SK-N-MC (cell line): ENCODE results near the gene CRY2.
A peak's percentile ranks its signal among the peaks of the same experiment; 100 is the strongest.

Source experiments
- DNase-seq: peaks from one replicate; pipeline ENCODE4 v3.0.0-alpha.2; 2011; ENCODE audit warnings: low read depth, low spot score
- H3K27ac ChIP-seq: fragments of 200-600 bp; sonication (generic); 2 replicates; pipeline ENCODE4 v1.5.1; 2016; ENCODE audit warnings: mixed run types
- H3K36me3 ChIP-seq: fragments of 200-600 bp; sonication (generic); 2 replicates; pipeline ENCODE4 v1.6.1; 2017; ENCODE audit warnings: antibody characterized with exemption, low read length, mixed read lengths; ENCODE audit not compliant: insufficient read depth
- H3K4me3 ChIP-seq: fragments of 200-600 bp; sonication (generic); 2 replicates; pipeline ENCODE4 v1.5.1; 2016
- H3K9ac ChIP-seq: fragments of 200-600 bp; sonication (generic); 2 replicates; pipeline ENCODE4 v1.8.0; 2017; ENCODE audit warnings: mixed run types, mixed read lengths; ENCODE audit not compliant: insufficient read length
- H3K9me3 ChIP-seq: fragments of 200-600 bp; sonication (generic); 2 replicates; pipeline ENCODE4 v1.6.1; 2017; ENCODE audit warnings: low read depth, mild to moderate bottlenecking, antibody characterized with exemption, low read length, moderate library complexity, mixed read lengths
- EZH2 ChIP-seq: fragments of 200-600 bp; sonication (generic); IDR thresholded peaks from one replicate; pipeline ENCODE4 v1.6.1; 2017; ENCODE audit warnings: antibody characterized with exemption
- FOXP2 ChIP-seq: optimal IDR thresholded peaks from 2 replicates; pipeline ENCODE3; 2011; ENCODE audit warnings: mild to moderate bottlenecking, moderate library complexity; ENCODE audit not compliant: insufficient read depth; ENCODE audit errors: extremely low read length, control extremely low read depth
- POLR2AphosphoS5 ChIP-seq: IDR thresholded peaks from 2 replicates; pipeline ENCODE4 v1.6.1; 2012; ENCODE audit warnings: mild to moderate bottlenecking, low read depth, low read length, borderline replicate concordance

The CRY2 gene

DNA sequence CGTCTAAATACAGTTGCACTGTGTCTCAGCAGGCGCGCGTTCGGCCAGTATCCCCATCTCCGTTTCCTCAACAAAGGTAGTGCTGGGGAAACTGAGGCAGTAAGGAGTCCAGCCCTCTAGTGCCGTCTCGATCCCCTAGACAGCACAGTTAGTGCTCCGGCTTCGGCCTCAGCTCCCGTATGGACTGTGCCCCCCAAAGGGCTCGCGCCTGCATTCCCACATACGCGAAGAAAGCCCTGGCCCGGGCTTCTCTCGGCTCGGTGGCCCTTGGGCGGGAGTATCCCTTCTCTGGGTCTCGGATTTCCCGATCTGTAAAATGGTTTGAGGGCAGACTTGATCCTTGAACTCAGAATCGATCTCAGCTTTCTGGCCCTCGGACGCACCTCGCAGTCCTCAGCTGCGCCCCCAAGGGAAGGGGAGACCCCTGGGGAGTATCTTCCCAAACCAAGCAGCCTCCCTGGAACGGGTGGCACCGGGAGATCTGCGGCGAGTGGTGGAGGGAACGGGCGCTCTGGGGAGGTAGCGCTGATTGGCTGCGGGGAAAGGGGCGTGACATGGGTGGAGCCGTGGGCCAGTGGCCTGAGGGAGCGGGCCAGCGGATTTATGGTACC lies 71.2 kb downstream of the CRY2 start:
- H3K4me3 ChIP-seq, result peak overlapping the region; percentile 93
- H3K9me3 ChIP-seq, result no peaks in the 10 kb centered on the region
- peak overlapping the region; percentile 76 for H3K9ac ChIP-seq
- peak overlapping the region; percentile 82; the same call in 1 of the 2 replicates for H3K27ac ChIP-seq
- TF ChIP-seq POLR2AphosphoS5 (peak; percentile 86), EZH2 (no peak)
- H3K36me3 ChIP-seq, result no peaks in the 10 kb centered on the region; the same call in 1 of the 2 replicates
- DNase-seq, result no peak

GRCh38 chr11:45918962-45919675 lies 71.8 kb downstream of the CRY2 start:
- no peak for TF ChIP-seq FOXP2
- no peak for TF ChIP-seq EZH2
- TF ChIP-seq POLR2AphosphoS5, result no peak
- DNase-seq, result no peak
- H3K9ac ChIP-seq, result no peak overlapping the region
- no peaks in the 10 kb centered on the region; the same call in 1 of the 2 replicates for H3K36me3 ChIP-seq
- H3K9me3 ChIP-seq, result no peaks in the 10 kb centered on the region
- no peak overlapping the region for H3K27ac ChIP-seq
- H3K4me3 ChIP-seq, result peak overlapping the region; percentile 93

- no peaks in the 10 kb centered on the region; the same call in 1 of the 2 replicates for H3K36me3 ChIP-seq
- no peak overlapping the region for H3K4me3 ChIP-seq
- TF ChIP-seq FOXP2 (no peak), POLR2AphosphoS5 (no peak)
- no peaks in the 10 kb centered on the region for H3K9me3 ChIP-seq
- no peak overlapping the region for H3K9ac ChIP-seq
- H3K27ac ChIP-seq, result no peak overlapping the region
- no peak for DNase-seq
Observed at GRCh38 chr11:45919806-45920530, 72.7 kb downstream of the CRY2 start.

DNA sequence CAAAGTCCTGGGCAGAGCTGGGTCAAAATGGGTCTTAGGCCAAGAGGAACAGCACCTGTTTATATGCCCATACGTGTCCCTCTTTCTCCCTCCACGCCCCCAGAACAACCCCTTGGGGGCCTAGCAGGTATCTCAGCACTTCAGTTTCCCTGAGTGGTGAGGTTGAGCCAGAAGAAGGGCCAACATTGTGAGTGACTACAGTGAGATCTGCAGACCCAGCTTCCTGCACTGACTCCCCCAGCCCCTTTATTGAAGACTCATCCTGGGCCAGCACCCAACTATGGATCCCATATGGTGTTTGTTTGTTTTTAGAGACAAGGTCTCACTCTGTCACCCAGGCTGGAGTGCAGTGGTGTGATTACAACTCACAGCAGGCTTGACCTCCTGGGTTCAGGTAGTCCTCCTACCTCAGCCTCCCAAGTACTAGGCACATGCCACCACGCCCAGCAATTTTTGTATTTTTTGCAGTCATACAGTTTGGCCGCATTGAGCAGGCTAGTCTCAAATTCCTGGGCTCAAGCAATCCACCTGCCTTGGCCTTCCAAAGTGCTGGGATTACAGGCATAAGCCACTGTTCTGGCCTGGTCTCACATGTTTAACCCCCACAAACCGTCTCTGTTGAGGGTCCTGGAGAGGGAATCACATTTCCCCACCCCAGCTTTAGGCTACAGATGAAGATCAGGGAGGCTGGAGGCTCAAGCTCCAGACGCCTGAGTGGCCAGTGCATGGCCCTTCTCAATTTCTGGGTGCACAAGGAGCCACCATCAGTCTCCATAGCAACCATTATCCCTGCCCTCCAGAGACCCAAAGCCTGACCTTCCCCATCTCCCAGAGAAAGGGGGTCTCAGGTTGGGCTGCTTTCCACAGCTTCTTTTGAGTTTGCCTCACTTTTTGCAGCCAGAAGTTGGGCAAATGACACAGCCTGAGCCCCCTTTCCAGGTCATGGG lies 73.5 kb downstream of the CRY2 start:
- DNase-seq, result no peak
- H3K27ac ChIP-seq, result no peak overlapping the region
- no peaks in the 10 kb centered on the region for H3K36me3 ChIP-seq
- no peak overlapping the region for H3K4me3 ChIP-seq
- no peak overlapping the region for H3K9ac ChIP-seq
- no peak for TF ChIP-seq FOXP2
- H3K9me3 ChIP-seq, result no peaks in the 10 kb centered on the region

- H3K4me3 ChIP-seq, result peak overlapping the region; percentile 82
- no peak for TF ChIP-seq POLR2AphosphoS5
- TF ChIP-seq FOXP2, result no peak
- TF ChIP-seq EZH2, result no peak
- H3K9me3 ChIP-seq, result no peaks in the 10 kb centered on the region
- DNase-seq, result no peak
- no peaks in the 10 kb centered on the region for H3K36me3 ChIP-seq
- H3K9ac ChIP-seq, result peak overlapping the region; percentile 64
- H3K27ac ChIP-seq, result no peak overlapping the region
Observed at GRCh38 chr11:45921561-45922424, 74.5 kb downstream of the CRY2 start.

GRCh38 chr11:45922425-45923082 lies 75.3 kb downstream of the CRY2 start, which contains the start of gene LARGE2:
Gene LARGE2 (plus strand): TSS chr11:45922656. CDS start chr11:45922883, 227 bp downstream.
- TF ChIP-seq FOXP2, result no peak
- no peak; the same call in 1 of the 2 replicates for TF ChIP-seq POLR2AphosphoS5
- TF ChIP-seq EZH2, result no peak
- Histone ChIP-seq H3K9ac (peak within 1 kb of the TSS; percentile 64), H3K9me3 (no peaks in the 10 kb centered on the region), H3K4me3 (peak within 1 kb of the TSS; percentile 82), H3K27ac (no peak within 1 kb of the TSS), H3K36me3 (no peaks in the 10 kb centered on the region)
- no peak for DNase-seq
